ENCODE measurements around the gene NPR1.
"Not testable (repeated sequence)": the region's sequence is repeated elsewhere in the genome, so short reads cannot be mapped to it uniquely, and the experiment has no call there.

NPR1 gene

DNA sequence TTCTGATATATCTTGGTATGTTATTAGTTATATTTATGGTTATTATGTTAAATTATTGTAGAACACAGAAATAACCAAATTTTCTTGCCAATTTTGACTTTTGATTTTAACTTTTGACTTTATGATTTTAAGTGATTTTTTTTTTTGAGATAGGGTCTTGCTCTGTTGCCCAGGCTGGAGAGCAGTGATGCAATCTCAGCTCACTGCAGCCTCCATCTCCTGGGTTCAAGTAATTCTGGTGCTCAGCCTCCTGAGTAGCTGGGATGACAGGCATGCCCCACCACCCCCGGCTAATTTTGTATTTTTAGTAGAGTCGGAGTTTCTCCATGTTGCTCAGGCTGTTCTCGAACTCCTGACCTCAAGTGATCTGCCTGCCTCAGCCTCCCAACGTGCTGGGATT, 46.1 kb downstream of the NPR1 start:
- DNase-seq (ENCODE audit: low read depth in 2 of 2), result not testable (repeated sequence)

DNA sequence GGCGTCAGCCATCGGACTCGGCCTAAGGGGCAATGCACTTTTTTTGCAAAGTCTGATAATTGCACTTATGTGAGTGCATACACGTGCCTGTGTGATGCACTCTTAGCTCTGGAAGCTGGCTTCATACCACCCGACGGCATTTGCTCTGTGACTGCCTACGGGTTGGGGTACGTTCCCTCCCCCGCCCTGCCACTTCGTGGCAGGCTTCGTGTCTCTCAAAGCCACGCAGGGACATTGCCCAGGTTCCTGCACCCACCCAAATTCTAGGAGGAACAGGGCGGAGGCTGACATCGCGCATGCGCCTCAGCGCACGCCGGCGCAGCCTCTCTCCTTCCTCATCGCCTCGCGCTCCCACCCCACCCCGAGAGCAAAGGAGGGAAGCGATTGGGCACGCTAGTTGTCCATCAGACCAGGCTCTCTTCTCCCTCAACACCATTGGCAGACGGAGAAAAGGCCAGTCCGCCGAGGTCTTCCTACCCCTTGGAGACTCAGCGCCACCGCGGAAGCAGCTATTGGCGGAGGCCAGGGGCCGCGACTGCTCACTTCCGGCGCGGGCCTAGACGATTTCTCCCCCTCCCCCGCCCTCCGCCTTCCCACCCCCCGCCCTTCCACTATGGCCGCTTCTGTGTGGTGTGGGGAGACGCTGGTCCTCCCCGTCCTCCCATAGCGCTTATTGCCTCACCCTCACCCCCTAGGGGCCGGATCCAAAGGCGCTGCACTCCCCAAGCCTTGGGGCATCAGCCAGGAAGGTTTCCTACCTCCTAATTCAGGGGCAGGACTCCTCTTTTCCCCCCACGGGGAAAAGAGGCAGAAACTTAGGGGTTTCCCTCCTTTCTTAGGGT, 49.2 kb downstream of the NPR1 start, which contains the start of gene INTS3:
Gene INTS3 (plus strand): TSS at position 588 of the 842 bp plus-strand sequence. CDS start 585 bp downstream, outside the sequence.
- peak; percentile 90 to 98 for DNase-seq (ENCODE audit: low read depth in 2 of 2)

DNA sequence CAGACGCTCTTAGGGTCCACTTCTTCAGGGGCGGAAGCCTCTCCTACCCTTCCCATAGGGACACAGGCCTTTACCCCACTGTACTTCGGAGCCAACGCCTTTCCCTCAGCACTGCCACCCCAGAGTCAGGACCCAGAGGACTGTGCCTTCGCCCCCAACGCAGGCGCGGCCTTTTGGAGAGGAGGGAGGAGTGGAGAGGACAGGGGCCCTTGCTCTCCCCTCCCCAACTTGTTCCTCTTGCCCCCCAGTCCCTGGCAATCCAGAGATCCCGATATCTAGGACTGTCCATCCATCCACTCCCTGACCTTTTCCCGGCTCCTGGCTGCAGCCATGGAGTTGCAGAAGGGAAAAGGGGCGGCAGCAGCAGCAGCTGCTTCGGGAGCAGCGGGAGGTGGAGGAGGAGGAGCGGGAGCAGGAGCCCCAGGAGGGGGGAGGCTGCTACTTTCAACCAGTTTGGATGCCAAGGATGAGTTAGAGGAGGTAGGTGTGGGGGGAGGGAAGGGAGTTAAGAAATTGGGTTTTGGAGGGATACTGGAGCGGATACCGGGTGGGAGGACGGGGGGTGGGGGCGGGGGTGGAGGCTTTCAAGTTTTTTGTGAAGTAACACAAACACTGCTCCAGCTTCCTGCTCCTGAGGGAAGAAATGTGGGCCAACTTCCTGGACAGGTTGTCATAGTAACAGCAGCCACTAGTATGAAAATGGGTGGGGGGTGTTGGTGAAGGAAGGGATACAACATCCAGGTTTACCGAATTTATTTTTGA, 50.0 kb downstream of the NPR1 start:
- peak in 1 of 2 donors; percentile 6 for DNase-seq (ENCODE audit: low read depth in 2 of 2)

DNA sequence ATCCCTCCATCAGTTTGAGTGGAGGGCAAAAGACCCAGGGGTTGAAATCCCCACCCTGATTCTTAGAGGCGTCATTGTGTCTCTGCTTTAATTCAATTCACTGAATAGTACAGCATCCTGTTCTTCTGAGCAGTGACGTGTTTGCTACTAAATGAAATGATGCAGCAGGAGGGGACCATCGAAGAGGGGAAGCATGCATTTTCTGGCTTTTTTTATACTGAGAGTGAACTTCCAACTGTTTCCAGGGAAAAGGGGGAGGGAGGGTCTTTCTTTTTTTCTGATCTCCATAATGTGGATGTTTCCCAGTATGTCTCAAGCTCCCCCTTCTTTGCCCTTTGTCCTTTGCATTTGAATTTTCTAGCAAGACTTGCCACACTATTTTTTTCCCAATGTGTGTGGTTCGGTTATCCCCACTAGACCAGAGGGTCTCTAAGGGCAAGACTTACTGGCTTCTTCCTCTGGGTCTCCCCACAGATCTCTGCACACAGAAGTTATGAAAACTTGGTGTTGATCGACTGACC, 52.0 kb downstream of the NPR1 start:
- DNase-seq (ENCODE audit: low read depth in 2 of 2), result no peak

DNA sequence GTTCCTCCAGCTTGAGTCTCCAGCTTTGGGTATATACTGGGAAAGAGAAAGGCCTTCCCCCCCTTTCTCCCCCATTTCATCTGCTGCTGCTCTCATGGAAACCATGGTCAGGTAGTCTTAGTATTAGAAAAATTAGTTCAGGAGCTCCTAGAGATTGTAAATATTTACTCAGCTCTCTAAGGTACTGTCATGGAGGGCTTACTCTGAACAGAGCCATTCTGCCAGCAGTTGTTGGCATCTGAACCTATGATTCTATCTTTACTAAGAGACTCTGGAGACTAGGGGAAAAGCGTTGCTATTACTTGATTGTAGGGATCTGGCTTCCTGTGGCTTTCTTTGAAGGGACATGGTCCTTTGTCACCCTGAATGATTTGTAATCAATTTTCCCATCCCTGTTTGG, 55.5 kb downstream of the NPR1 start:
- no peak for DNase-seq (ENCODE audit: low read depth in 2 of 2)

DNA sequence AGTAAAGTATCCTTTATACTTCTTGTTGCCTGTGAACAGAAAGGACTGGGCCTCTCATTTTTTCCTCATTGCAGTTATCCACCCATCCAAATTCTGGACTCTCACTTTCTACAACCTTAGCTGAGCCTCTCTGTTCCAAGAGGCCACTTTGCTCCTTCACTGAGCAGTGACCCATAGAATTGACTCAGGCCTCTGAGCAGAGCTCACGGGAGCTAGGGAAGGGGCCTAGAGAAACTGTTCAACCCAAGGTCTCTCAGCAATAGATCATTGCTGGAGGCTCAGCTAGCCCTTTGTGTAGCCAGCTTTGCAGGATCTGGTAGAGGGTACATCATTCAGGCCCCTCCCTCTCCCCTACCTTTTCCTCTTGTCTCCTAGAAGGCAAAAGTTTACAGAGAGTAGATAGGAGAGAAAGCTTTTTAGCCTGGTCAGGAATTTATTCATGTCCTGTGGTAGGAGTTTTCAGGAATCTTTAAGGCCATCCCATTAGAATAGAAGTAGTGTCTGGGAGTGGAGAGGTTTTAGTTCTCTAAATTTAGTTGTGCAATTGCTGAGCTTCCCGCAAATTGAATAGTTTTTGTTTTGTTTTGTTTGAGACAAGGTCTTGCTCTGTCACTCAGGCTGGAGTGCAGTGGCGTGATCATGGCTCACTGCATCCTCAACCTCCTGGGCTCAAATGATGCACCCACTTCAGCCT, 56.1 kb downstream of the NPR1 start:
- no peak for DNase-seq (ENCODE audit: low read depth in 2 of 2)

DNA sequence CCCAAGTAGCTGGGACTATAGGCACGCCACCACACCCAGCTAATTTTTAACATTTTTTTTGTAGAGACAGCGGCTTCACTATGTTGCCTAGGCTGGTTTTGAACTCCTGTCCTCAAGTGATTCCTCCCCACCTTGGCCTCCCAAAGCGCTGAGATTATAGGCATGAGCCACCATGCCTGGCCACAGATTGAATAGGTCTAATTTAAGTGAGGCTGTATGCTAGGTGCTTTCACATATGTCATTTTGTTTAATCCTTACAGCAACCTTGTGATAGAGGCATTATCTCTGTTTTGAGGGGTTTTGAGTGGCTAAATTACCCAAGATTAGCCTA, 56.6 kb downstream of the NPR1 start:
- no peak for DNase-seq (ENCODE audit: low read depth in 2 of 2)

DNA sequence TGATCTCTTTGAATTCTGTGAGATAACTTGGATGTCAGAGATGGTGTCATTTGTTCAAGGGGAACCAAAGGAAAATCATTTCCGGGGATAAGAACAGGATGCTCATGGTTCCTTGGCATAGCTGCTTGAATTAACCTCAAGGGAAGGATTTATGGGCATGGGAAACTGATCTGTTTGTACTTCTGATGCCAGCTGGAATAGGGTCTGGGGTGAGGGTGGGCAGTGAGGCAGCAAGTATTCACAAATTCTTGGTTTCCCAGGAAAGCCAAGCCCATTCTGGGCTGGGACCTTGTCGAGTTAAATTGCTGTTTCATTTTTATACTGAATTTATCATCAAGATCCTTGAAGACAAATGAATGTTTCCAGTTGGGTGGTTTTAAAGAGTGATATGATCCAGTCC, 63.5 kb downstream of the NPR1 start:
- DNase-seq (ENCODE audit: low read depth in 2 of 2), result no peak

DNA sequence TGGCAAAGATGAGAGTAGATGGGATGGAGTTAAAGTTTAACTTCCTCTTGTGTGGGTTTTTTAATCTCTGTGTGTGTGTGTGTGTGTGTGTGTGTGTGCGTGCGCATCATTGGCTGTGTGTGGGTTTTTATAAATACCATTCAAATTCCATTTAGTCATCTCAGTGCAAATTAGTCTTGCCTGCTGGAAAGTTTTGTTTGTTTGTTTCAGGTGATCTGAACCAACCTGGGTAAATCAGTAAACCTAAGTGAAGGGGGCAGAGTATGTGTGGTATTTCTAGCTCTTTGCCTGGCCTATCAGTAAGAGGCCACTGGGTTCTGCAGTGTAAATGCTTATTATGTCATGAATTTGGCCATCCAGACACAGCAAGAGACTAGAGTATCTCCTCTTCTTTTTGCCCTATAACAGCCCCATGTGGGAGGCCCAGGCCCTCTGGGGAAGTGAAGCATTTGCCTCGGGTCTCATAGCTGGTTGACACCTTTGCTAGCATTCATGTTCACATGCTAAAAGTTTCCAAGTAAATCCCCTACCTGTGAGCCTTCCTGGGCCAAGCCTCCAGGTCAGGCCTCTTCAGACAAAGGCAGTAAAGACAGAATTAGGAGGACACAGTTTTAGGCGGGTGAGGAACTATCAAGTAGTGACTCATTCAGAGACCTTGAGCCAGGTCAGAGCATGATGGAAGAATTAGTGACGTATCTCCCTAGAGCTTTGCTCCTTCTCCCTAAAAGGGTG, 64.1 kb downstream of the NPR1 start:
- DNase-seq (ENCODE audit: low read depth in 2 of 2), result no peak
